GM12872 (cell line): ENCODE results near the gene PI4KA.

ENCODE experiments used
- TF ChIP-seq, protein P1 (sequence below): IDR thresholded peaks from 3 replicates; pipeline ENCODE4 v1.5.1; 2011; ENCODE audit warnings: low read depth, mild to moderate bottlenecking, low read length, moderate library complexity; ENCODE audit not compliant: insufficient read depth

Gene PI4KA

GRCh38 chr22:20858615-20859416, at the start of gene PI4KA, which contains the start of gene SNAP29:
Gene PI4KA (minus strand): TSS chr22:20858811. CDS start chr22:20858725, 86 bp downstream.
Gene SNAP29 (plus strand): TSS chr22:20859007. CDS start chr22:20859111, 104 bp downstream.
- TF ChIP-seq, protein P1, sequence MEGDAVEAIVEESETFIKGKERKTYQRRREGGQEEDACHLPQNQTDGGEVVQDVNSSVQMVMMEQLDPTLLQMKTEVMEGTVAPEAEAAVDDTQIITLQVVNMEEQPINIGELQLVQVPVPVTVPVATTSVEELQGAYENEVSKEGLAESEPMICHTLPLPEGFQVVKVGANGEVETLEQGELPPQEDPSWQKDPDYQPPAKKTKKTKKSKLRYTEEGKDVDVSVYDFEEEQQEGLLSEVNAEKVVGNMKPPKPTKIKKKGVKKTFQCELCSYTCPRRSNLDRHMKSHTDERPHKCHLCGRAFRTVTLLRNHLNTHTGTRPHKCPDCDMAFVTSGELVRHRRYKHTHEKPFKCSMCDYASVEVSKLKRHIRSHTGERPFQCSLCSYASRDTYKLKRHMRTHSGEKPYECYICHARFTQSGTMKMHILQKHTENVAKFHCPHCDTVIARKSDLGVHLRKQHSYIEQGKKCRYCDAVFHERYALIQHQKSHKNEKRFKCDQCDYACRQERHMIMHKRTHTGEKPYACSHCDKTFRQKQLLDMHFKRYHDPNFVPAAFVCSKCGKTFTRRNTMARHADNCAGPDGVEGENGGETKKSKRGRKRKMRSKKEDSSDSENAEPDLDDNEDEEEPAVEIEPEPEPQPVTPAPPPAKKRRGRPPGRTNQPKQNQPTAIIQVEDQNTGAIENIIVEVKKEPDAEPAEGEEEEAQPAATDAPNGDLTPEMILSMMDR, result no peak

- TF ChIP-seq, protein P1, result no peak
These were observed 47.8 kb upstream of the PI4KA start for GRCh38 chr22:20906387-20906767.

DNA sequence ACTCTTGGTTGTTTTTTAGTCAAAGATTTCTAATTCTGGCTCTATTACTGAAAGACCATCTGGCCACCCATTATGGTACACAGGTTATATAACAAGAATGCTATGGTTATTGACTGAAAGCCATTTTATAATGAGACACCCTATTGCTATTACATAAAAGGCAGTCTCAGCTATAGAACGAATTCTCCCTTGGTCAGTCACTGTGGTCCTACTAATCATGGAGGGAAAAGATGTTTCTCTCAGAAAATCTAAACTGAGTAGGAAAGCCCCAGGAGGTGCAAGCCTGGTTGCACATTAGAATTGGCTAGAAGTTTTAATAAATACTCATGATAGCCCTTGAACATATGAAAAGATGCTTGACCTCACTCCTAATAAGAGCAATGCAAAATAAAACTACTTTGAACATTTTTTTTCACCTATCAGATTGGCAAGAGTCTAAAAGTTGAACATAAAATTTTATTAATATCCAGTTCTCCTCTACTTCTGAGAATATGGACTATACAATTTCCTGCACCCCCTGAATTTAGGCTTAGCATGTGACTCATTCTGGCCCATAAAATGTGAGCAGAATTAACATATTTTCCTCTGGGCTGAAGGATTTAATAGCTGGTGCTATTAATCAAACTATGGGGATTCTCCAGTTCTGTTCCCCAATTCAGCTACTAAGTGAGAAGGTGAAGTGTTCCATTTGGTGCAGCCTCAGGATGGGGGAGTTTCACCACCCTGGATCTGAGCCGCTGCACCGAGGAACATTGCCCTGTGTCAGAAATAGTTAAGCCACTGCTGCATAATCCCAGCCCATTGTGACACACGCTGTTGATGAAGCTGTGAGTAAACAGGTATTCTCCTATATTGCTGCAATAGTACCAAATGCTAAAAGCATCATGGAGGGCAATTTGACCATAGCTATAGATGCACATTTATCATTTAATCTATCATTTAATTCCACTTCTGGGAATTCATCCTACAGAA, 47.1 kb upstream of the PI4KA start:
- TF ChIP-seq, protein P1, result no peak

DNA sequence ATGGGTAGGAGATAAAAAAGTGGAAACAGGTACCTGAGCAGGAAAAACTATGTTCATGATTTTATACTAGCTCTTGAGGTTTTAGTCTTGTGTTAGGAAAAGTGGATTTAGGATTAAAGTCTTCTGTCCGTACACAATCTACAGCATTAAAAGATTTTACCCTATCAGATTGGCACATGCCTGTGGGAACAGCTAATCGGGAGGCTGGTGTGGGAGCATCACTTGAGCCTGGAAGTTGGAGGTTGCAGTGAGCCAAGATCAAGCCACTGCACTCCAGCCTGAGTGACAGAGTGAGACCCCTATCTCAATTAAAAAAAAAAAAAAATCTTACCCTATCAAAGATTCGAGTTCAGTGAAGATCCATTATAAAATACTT, 46.4 kb upstream of the PI4KA start:
- TF ChIP-seq, protein P1, result no peak

DNA sequence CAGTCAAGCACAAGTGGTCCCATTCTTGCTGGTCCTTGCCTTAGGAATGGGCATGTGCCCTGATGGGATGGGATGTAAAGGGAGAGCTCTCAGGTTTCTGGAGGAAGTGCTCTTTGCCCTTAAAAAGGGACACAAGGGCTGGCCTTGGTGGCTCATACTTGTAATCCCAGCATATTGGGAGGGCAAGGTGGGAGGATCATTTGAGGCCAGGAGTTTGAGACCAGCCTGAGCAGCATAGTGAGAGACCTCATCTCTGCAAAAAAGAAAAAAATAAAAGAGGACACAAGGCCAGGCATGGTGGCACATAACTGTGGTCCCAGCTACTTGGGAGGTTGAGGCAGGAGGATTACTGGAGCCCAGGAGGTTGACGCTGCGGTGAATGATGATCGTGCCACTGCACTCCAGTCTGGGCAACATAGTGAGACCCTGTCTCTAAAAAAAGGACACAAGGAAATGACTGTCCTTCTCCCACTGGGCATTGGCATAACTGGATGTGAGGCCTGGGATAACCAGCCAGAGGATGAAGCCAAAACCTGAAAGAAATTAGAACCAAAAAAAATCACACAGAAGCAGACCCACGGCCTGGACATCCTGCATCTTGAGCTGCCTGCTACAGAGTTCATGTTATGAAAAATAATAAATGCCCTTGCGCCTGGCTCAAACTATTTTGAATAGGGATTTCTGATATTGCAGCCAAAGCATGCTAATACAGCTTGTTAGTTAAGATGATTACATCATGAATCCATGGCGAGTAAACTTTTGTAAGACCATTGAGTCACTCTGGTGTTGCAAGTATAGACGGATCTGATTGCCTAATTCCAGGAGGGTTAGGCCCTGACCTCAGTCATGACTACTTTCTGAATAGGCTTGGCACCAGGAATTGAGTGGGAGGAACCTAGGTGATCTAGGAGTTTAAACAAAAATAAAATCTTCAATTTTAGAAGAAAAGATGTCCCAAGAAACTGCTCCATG, 45.7 kb upstream of the PI4KA start:
- TF ChIP-seq, protein P1, result no peak

DNA sequence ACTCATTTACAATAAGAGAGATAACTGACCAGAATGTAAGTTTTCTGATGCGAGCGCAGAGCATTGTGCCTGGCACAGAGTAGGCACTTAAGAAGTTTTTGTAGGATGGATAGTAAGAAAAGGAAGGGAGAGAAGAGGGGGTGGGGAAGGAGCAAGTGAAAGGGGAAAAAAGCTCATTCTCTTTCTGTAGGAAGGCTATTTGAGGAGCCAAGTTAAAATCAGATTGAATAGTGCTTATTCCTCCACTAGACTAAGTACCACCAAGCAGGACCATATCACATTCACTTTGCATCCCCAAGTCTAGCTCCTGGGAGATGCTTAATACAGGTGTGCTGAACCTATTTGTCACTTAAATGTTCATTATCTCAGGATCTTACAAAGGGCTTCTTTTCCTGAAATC, 44.5 kb upstream of the PI4KA start:
- TF ChIP-seq, protein P1, result no peak
